HCT116 (cell line): ENCODE results near the gene FGF1. TPM values are rescaled to one million over a fixed set of nuclear protein-coding genes. Genes with fewer than 3 reads are reported as not detected.
A peak's percentile ranks its signal among the peaks of the same experiment; 100 is the strongest.

Source experiments
- ATAC-seq: fragments of 200-7000 bp; cut with Tn5 transposase; 2 replicates; pipeline ENCODE4 v1.9.1; 2020; ENCODE audit warnings: mild to moderate bottlenecking, moderate library complexity
- BruUV-seq: library from RNA; stranded (reverse); fragments of 400-500 nt; replicated peaks from 2 replicates; lab custom pipeline; 2021; lab: Mats Ljungman, UMichigan
- CTCF ChIA-PET: fragments of 300-600 bp; sonication (Branson Sonifier 250); formaldehyde crosslinking; loops from one replicate; lab custom pipeline; 2021; ENCODE audit warnings: antibody characterized with exemption; lab: Charles Lee
- POLR2A ChIA-PET: fragments of 300-600, 350-600 bp; sonication (Branson Sonifier 250); formaldehyde crosslinking; loops from one replicate; lab custom pipeline; 2021; ENCODE audit warnings: antibody characterized with exemption; lab: Charles Lee
- RAD21 ChIA-PET, 2 experiments: fragments of 300-600 bp; sonication (Branson Sonifier 250); formaldehyde crosslinking; loops; one replicate each; lab custom pipeline; 2023; ENCODE audit warnings: low total read pairs in 2 of 2; ENCODE audit not compliant: uncharacterized antibody in 2 of 2, unreplicated experiment in 2 of 2, low non-redundant PET in 1 of 2; lab: Charles Lee
- DNase-seq: peaks from one replicate; pipeline ENCODE4 v3.0.0-alpha.2; 2010; ENCODE audit warnings: low read depth, low spot score
- H2AFZ ChIP-seq: fragments of 200-600 bp; shearing (Covaris generic), sonication (generic); 2 replicates; pipeline ENCODE4 v1.6.1; 2017; ENCODE audit warnings: low read depth, mixed run types, mixed read lengths, antibody characterized with exemption, low read length; ENCODE audit not compliant: poor library complexity, severe bottlenecking
- H3K27ac ChIP-seq: 2 replicates; pipeline ENCODE4 v1.5.1; 2012; ENCODE audit warnings: low read depth, low read length
- H3K27me3 ChIP-seq: fragments of 200-600 bp; sonication (generic); 2 replicates; pipeline ENCODE4 v1.6.1; 2016; ENCODE audit warnings: mixed run types, low read length, mixed read lengths; ENCODE audit not compliant: insufficient read depth
- H3K36me3 ChIP-seq, 2 experiments: fragments of 200-500 bp in 1 of 2; fragments of 200-600 bp in 1 of 2; sonication (Bioruptor generic) in 1 of 2; sonication (generic) in 1 of 2; 2 replicates each; pipeline versions ENCODE4 v1.5.1 to v1.6.1; 2014 to 2016; ENCODE audit warnings: low read length in 2 of 2, inconsistent platforms in 1 of 2, mixed read lengths in 1 of 2, mixed run types in 1 of 2; ENCODE audit not compliant: insufficient read depth in 2 of 2, control insufficient read depth in 1 of 2
- H3K4me1 ChIP-seq, 2 experiments: fragments of 200-600 bp in 1 of 2; sonication (generic) in 1 of 2; 2 replicates each; pipeline versions ENCODE4 v1.5.1 to v1.6.1; 2012 to 2017; ENCODE audit warnings: low read length in 2 of 2, inconsistent platforms in 1 of 2, mild to moderate bottlenecking in 1 of 2, mixed read lengths in 1 of 2, mixed run types in 1 of 2, moderate library complexity in 1 of 2; ENCODE audit not compliant: insufficient read depth in 2 of 2, control insufficient read depth in 1 of 2
- H3K4me2 ChIP-seq: fragments of 200-600 bp; sonication (generic); 2 replicates; pipeline ENCODE4 v1.6.1; 2017; ENCODE audit warnings: mixed run types, low read length, mixed read lengths
- H3K4me3 ChIP-seq, 2 experiments: fragments of 200-600 bp in 1 of 2; sonication (generic) in 1 of 2; replicated peaks in 1 of 2; 2 replicates each; pipeline ENCODE4 v1.5.1; 2011 to 2016; ENCODE audit warnings: low read length in 2 of 2, control low read depth in 1 of 2, low read depth in 1 of 2, mild to moderate bottlenecking in 1 of 2, mixed read lengths in 1 of 2, mixed run types in 1 of 2
- H3K79me2 ChIP-seq: fragments of 200-600 bp; sonication (generic); 2 replicates; pipeline ENCODE4 v1.6.1; 2017; ENCODE audit warnings: mild to moderate bottlenecking, mixed run types, low read length, moderate library complexity, mixed read lengths; ENCODE audit not compliant: insufficient read depth
- H3K9ac ChIP-seq: fragments of 200-600 bp; sonication (generic); 2 replicates; pipeline ENCODE4 v1.6.1; 2016; ENCODE audit warnings: low read length, mixed read lengths
- H3K9me2 ChIP-seq: fragments of 200-600 bp; sonication (generic), shearing (Covaris generic); 2 replicates; pipeline ENCODE4 v1.6.1; 2017; ENCODE audit warnings: mixed run types, mild to moderate bottlenecking, moderate library complexity; ENCODE audit not compliant: insufficient read depth
- H3K9me3 ChIP-seq, 2 experiments: fragments of 200-500 bp in 1 of 2; fragments of 200-600 bp in 1 of 2; sonication (Bioruptor generic) in 1 of 2; sonication (generic) in 1 of 2; 2 replicates each; pipeline ENCODE4 v1.6.1; 2014 to 2017; ENCODE audit warnings: low read length in 2 of 2, mixed read lengths in 2 of 2, inconsistent platforms in 1 of 2, low read depth in 1 of 2, mild to moderate bottlenecking in 1 of 2, mixed run types in 1 of 2, moderate library complexity in 1 of 2; ENCODE audit not compliant: control insufficient read depth in 1 of 2, insufficient read depth in 1 of 2
- H4K20me1 ChIP-seq: fragments of 200-600 bp; sonication (generic), shearing (Covaris generic); 2 replicates; pipeline ENCODE4 v1.6.1; 2017; ENCODE audit warnings: mixed run types, mild to moderate bottlenecking, moderate library complexity; ENCODE audit not compliant: insufficient read depth
- CBX3 ChIP-seq: IDR thresholded peaks from 2 replicates; pipeline ENCODE4 v1.6.1; 2012; ENCODE audit warnings: low read depth
- CEBPB ChIP-seq: IDR thresholded peaks from 2 replicates; pipeline ENCODE4 v1.6.1; 2012; ENCODE audit warnings: low read depth
- EGR1 ChIP-seq: IDR thresholded peaks from 2 replicates; pipeline ENCODE4 v1.6.1; 2012; ENCODE audit warnings: low read depth
- ELF1 ChIP-seq: IDR thresholded peaks from 2 replicates; pipeline ENCODE4 v1.6.1; 2012; ENCODE audit warnings: low read depth, borderline replicate concordance
- FOSL1 ChIP-seq: IDR thresholded peaks from 2 replicates; pipeline ENCODE4 v1.6.1; 2012; ENCODE audit warnings: low read depth
- JUND ChIP-seq: IDR thresholded peaks from 2 replicates; pipeline ENCODE4 v1.6.1; 2012
- MAX ChIP-seq: IDR thresholded peaks from 2 replicates; pipeline ENCODE4 v1.6.1; 2012
- POLR2A ChIP-seq: IDR thresholded peaks from 2 replicates; pipeline ENCODE4 v1.7.0; 2011; ENCODE audit warnings: borderline replicate concordance; ENCODE audit not compliant: insufficient read depth, insufficient read length; ENCODE audit errors: extremely low read depth
- POLR2AphosphoS5 ChIP-seq: IDR thresholded peaks from 2 replicates; pipeline ENCODE4 v1.6.1; 2011; ENCODE audit warnings: mild to moderate bottlenecking, low read depth, low read length, moderate library complexity
- RAD21 ChIP-seq: IDR thresholded peaks from 2 replicates; pipeline ENCODE4 v1.6.1; 2012; ENCODE audit warnings: low read depth, mild to moderate bottlenecking
- SIN3A ChIP-seq: IDR thresholded peaks from 2 replicates; pipeline ENCODE4 v1.6.1; 2012; ENCODE audit warnings: low read depth
- SP1 ChIP-seq: IDR thresholded peaks from 2 replicates; pipeline ENCODE4 v1.6.1; 2012; ENCODE audit warnings: low read depth
- SRF ChIP-seq: IDR thresholded peaks from 2 replicates; pipeline ENCODE4 v1.6.1; 2012; ENCODE audit warnings: low read depth
- TCF7L2 ChIP-seq: IDR thresholded peaks from 2 replicates; pipeline ENCODE4 v1.7.0; 2011; ENCODE audit warnings: borderline replicate concordance, inconsistent platforms; ENCODE audit not compliant: insufficient read depth, insufficient read length; ENCODE audit errors: extremely low read depth
- YY1 ChIP-seq: IDR thresholded peaks from 2 replicates; pipeline ENCODE4 v1.6.1; 2011; ENCODE audit warnings: low read length, low read depth, moderate library complexity, mild to moderate bottlenecking; ENCODE audit not compliant: insufficient replicate concordance; ENCODE audit errors: extremely low read depth
- intact Hi-C: fragments of 100-400 bp; cut with micrococcal nuclease; formaldehyde crosslinking; loops from 2 replicates; pipeline ENCODE4 v1.10.0; 2022
- total RNA-seq: library from RNA; stranded (reverse); gene quantifications from one replicate; pipeline ENCODE4 v1.2.1, GENCODE V29; 2021; ENCODE audit not compliant: unreplicated experiment
- TF ChIP-seq, protein P1 (sequence below): IDR thresholded peaks from 2 replicates; pipeline ENCODE4 v1.6.1; 2012; ENCODE audit warnings: low read depth
- TF ChIP-seq, protein P2 (sequence below), 3 experiments: fragments of 200-600 bp in 1 of 3; sonication (generic) in 1 of 3; IDR thresholded peaks in 2 of 3; conservative IDR thresholded peaks in 1 of 3; 2 replicates each; pipeline ENCODE4 v1.5.1; 2012 to 2017; ENCODE audit warnings: low read depth in 2 of 3, low read length in 2 of 3, antibody characterized with exemption in 1 of 3, borderline replicate concordance in 1 of 3, control low read depth in 1 of 3, mild to moderate bottlenecking in 1 of 3, mixed read lengths in 1 of 3, mixed run types in 1 of 3, moderate library complexity in 1 of 3; ENCODE audit not compliant: insufficient read depth in 1 of 3

FGF1 gene
- total RNA-seq, 1 experiment from 2014 or later, result not detected

DNA sequence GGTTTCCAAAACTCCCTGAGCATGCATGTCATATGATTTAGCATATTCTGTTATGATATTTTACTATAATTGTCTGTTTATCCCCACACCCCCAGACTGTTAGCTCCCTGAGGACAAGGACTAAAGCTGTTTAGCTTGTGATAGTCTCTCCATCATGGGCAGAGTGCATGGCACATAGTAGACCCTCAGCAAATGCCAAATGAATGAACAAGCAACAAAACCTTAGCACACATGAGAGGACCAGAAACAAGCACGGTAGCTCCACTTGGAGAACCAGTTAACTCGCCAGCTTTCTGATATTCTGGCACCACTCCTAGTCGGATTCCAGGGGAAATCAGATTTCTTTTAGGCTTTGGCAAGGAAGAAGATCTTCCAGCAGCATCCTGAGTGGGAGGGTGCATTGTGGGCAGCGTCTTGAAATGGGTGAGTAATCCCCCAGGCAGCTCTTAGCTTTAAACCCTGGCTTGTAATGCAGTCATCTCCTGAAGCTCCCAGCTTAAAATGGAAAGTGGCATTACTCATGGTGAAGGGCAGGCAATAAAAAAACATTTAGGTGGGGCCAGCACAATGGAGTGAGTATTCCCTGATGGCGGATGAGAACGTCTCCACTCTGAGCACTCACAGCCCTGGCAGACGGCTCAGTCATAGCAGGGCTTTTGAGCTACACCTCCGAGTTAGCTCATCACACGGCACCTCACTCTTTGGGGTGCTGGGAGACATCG is 41.1 kb downstream of the FGF1 start:
- CTCF ChIA-PET, result interaction anchor here (1.2 to 5.6 kb wide), 6 partner anchors 11 to 244 kb away, joined by 3 to 41 read pairs (median 8); no protein-coding TSS in a partner anchor
- Histone ChIP-seq H3K9ac (peak overlapping the region; percentile 25), H2AFZ (peak overlapping the region; percentile 1), H3K4me1 (peaks cover 23 to 34% of the 10 kb centered on the region in 2 experiments), H3K36me3 (no peaks in the 10 kb centered on the region), H4K20me1 (no peaks in the 10 kb centered on the region), H3K4me3 (peak overlapping the region; percentile 12 to 41), H3K27ac (peak overlapping the region; percentile 72)
- intact Hi-C loops, result no loop called here
- DNase-seq, result peak; percentile 96
- TF ChIP-seq CEBPB, result peak; percentile 64; the same call in 1 of the 2 replicates
- TF ChIP-seq POLR2AphosphoS5, result peak; percentile 65
- TF ChIP-seq, protein P1, sequence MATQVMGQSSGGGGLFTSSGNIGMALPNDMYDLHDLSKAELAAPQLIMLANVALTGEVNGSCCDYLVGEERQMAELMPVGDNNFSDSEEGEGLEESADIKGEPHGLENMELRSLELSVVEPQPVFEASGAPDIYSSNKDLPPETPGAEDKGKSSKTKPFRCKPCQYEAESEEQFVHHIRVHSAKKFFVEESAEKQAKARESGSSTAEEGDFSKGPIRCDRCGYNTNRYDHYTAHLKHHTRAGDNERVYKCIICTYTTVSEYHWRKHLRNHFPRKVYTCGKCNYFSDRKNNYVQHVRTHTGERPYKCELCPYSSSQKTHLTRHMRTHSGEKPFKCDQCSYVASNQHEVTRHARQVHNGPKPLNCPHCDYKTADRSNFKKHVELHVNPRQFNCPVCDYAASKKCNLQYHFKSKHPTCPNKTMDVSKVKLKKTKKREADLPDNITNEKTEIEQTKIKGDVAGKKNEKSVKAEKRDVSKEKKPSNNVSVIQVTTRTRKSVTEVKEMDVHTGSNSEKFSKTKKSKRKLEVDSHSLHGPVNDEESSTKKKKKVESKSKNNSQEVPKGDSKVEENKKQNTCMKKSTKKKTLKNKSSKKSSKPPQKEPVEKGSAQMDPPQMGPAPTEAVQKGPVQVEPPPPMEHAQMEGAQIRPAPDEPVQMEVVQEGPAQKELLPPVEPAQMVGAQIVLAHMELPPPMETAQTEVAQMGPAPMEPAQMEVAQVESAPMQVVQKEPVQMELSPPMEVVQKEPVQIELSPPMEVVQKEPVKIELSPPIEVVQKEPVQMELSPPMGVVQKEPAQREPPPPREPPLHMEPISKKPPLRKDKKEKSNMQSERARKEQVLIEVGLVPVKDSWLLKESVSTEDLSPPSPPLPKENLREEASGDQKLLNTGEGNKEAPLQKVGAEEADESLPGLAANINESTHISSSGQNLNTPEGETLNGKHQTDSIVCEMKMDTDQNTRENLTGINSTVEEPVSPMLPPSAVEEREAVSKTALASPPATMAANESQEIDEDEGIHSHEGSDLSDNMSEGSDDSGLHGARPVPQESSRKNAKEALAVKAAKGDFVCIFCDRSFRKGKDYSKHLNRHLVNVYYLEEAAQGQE, result no peak
- TF ChIP-seq YY1, result peak; percentile 81
- peak; percentile 95 for TF ChIP-seq JUND
- TF ChIP-seq FOSL1, result peak; percentile 96
- TF ChIP-seq CBX3, result peak; percentile 68; the same call in 1 of the 2 replicates
- TF ChIP-seq MAX, result peak; percentile 38; the same call in 1 of the 2 replicates
- TF ChIP-seq RAD21, result no peak; the same call in 1 of the 2 replicates
- TF ChIP-seq SRF, result peak; percentile 78
- TF ChIP-seq SIN3A, result no peak
- TF ChIP-seq SP1, result peak; percentile 90
- TF ChIP-seq EGR1, result peak; percentile 79
- no peak for TF ChIP-seq POLR2A
- TF ChIP-seq, protein P2, sequence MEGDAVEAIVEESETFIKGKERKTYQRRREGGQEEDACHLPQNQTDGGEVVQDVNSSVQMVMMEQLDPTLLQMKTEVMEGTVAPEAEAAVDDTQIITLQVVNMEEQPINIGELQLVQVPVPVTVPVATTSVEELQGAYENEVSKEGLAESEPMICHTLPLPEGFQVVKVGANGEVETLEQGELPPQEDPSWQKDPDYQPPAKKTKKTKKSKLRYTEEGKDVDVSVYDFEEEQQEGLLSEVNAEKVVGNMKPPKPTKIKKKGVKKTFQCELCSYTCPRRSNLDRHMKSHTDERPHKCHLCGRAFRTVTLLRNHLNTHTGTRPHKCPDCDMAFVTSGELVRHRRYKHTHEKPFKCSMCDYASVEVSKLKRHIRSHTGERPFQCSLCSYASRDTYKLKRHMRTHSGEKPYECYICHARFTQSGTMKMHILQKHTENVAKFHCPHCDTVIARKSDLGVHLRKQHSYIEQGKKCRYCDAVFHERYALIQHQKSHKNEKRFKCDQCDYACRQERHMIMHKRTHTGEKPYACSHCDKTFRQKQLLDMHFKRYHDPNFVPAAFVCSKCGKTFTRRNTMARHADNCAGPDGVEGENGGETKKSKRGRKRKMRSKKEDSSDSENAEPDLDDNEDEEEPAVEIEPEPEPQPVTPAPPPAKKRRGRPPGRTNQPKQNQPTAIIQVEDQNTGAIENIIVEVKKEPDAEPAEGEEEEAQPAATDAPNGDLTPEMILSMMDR (IDR thresholded peaks at IDR 0.05 in 2 of 3, conservative IDR thresholded peaks at IDR 0.05 in 1 of 3; ENCODE audit: borderline replicate concordance in 1 of 3, insufficient read depth in 1 of 3, low read depth in 2 of 3, low read length in 2 of 3), result no peak
- peak; percentile 69 for TF ChIP-seq TCF7L2
- no peak for TF ChIP-seq ELF1
- TF ChIP-seq, all 23 proteins: peak for 11
- no peaks in the 10 kb centered on the region for H3K79me2 ChIP-seq
- no peaks in the 10 kb centered on the region for H3K27me3 ChIP-seq
- ATAC-seq, result peak; percentile 91
- ChIA-PET POLR2A (interaction anchor here (1.2 to 1.4 kb wide), 2 partner anchors 11 to 13 kb away, joined by 3 to 4 read pairs; no protein-coding TSS in a partner anchor), RAD21 (interaction anchor here (0.9 kb wide), 2 partner anchors 11 to 34 kb away, joined by 3 read pairs; no protein-coding TSS in a partner anchor)
- H3K9me3 ChIP-seq, result no peaks in the 10 kb centered on the region
- BruUV-seq, result no TSS peak
- H3K4me2 ChIP-seq, result peak overlapping the region; percentile 69
- no peaks in the 10 kb centered on the region for H3K9me2 ChIP-seq
